Occipital lobe (tissue), 2 donors: ENCODE data around the gene APOBEC2. TPM values are rescaled to one million over a fixed set of nuclear protein-coding genes. Genes with fewer than 3 reads are reported as not detected.

Source experiments
- DNase-seq: peaks from one replicate; lab custom pipeline; 2025; lab: John Stamatoyannopoulos, UW
- total RNA-seq: library from RNA; depleted of rRNA; stranded (reverse); fragments of >200 nt; gene quantifications from one replicate; pipeline ENCODE4 v1.2.3, GENCODE V29; 2014

APOBEC2 gene
- total RNA-seq, 1 donor from 2014 or later = 0.62 TPM

GRCh38 chr6:41058783-41059181 is 5.8 kb downstream of the APOBEC2 start:
- no peak for DNase-seq

- DNase-seq = no peak
Observed at GRCh38 chr6:41059556-41059955, 6.6 kb downstream of the APOBEC2 start.

- DNase-seq = no peak
Observed at GRCh38 chr6:41061196-41061726, 8.3 kb downstream of the APOBEC2 start.

GRCh38 chr6:41062056-41062455 is 9.1 kb downstream of the APOBEC2 start:
- DNase-seq = no peak

- no peak for DNase-seq
Observed at GRCh38 chr6:41063884-41064285, 10.9 kb downstream of the APOBEC2 start.

- no peak for DNase-seq
Observed at GRCh38 chr6:41064841-41065240, 11.8 kb downstream of the APOBEC2 start.

GRCh38 chr6:41065550-41066026 is 12.6 kb downstream of the APOBEC2 start:
- no peak for DNase-seq

GRCh38 chr6:41066867-41067304 is 13.9 kb downstream of the APOBEC2 start:
- DNase-seq = peak; percentile 14

- DNase-seq = no peak
Observed at GRCh38 chr6:41071501-41071922, 18.5 kb downstream of the APOBEC2 start.

GRCh38 chr6:41071923-41072835 is 19.2 kb downstream of the APOBEC2 start, which contains the start of gene OARD1:
OARD1 (minus strand) TSS chr6:41072356; CDS start chr6:41071634, 722 bp downstream.
- peak; percentile 100 for DNase-seq

- peak; percentile 100 for DNase-seq
Observed at GRCh38 chr6:41072836-41073202, 19.8 kb downstream of the APOBEC2 start, which contains the start of gene NFYA. NFYA (plus strand) TSS chr6:41072974; CDS start chr6:41079090, 6,116 bp downstream.

GRCh38 chr6:41073203-41073967 is 20.4 kb downstream of the APOBEC2 start:
- peak; percentile 60 for DNase-seq

- no peak for DNase-seq
Observed at GRCh38 chr6:41073968-41074691, 21.1 kb downstream of the APOBEC2 start.

- no peak for DNase-seq
Observed at GRCh38 chr6:41074692-41075436, 21.9 kb downstream of the APOBEC2 start.

GRCh38 chr6:41075651-41076626 is 22.9 kb downstream of the APOBEC2 start:
- DNase-seq = no peak

- DNase-seq = no peak
Observed at GRCh38 chr6:41077536-41077935, 24.5 kb downstream of the APOBEC2 start.

- no peak for DNase-seq
Observed at GRCh38 chr6:41078101-41078500, 25.1 kb downstream of the APOBEC2 start.

GRCh38 chr6:41079080-41079479 is 26.1 kb downstream of the APOBEC2 start:
- no peak for DNase-seq

GRCh38 chr6:41080621-41081020 is 27.6 kb downstream of the APOBEC2 start:
- no peak for DNase-seq
